Measurements from ENCODE around the gene FPGS.

Gene FPGS

GRCh38 chr9:127860260-127860659 is 57.6 kb downstream of the FPGS start:
- no peak for DNase-seq (ENCODE audit: low spot score)

GRCh38 chr9:127860779-127861178 is 58.1 kb downstream of the FPGS start:
- DNase-seq (ENCODE audit: low spot score) = no peak

GRCh38 chr9:127862075-127863011 is 59.7 kb downstream of the FPGS start:
- DNase-seq (ENCODE audit: low spot score) = peak; percentile 69

GRCh38 chr9:127863191-127863621 is 60.5 kb downstream of the FPGS start:
- DNase-seq (ENCODE audit: low spot score) = no peak
